IMR-90 (cell line): ENCODE results near the gene CFAP221. TPM values are rescaled to one million over a fixed set of nuclear protein-coding genes. Genes with fewer than 3 reads are reported as not detected.

Experiments used
- ATAC-seq: fragments of 200-7000 bp; cut with Tn5 transposase; 2 replicates; pipeline ENCODE4 v1.9.1; 2020; ENCODE audit warnings: low read depth, mild to moderate bottlenecking, moderate library complexity
- BruUV-seq: library from RNA; stranded (reverse); fragments of 400-500 nt; replicated peaks from 2 replicates; lab custom pipeline; 2021; lab: Mats Ljungman, UMichigan
- CTCF ChIA-PET: fragments of 300-600 bp; formaldehyde crosslinking; extraction: SDS; loops from one replicate; lab custom pipeline; 2021; ENCODE audit warnings: antibody characterized with exemption; lab: Yijun Ruan, JAX
- POLR2A ChIA-PET: fragments of 300-600 bp; sonication (Branson Sonifier 250); formaldehyde crosslinking; loops from one replicate; lab custom pipeline; 2022; ENCODE audit warnings: antibody characterized with exemption; ENCODE audit not compliant: unreplicated experiment; lab: Charles Lee
- DNase-seq: peaks from one replicate; pipeline ENCODE4 v3.0.0; 2013
- H2AFZ ChIP-seq: replicated peaks from 2 replicates; pipeline ENCODE3; 2013; ENCODE audit warnings: low read length, mild to moderate bottlenecking; ENCODE audit not compliant: poor library complexity
- H2AK5ac ChIP-seq: 2 replicates; pipeline ENCODE4 v1.6.1; 2013; ENCODE audit warnings: low read depth, low read length, inconsistent platforms
- H2AK9ac ChIP-seq: replicated peaks from 2 replicates; pipeline ENCODE3; 2013; ENCODE audit warnings: mild to moderate bottlenecking, low read depth, low read length, moderate library complexity; ENCODE audit not compliant: poor library complexity
- H2BK120ac ChIP-seq: 2 replicates; pipeline ENCODE4 v1.6.1; 2013; ENCODE audit warnings: low read depth, low read length, inconsistent platforms
- H2BK15ac ChIP-seq: 3 replicates; pipeline ENCODE4 v1.6.1; 2013; ENCODE audit warnings: low read depth, low read length, inconsistent platforms
- H2BK20ac ChIP-seq: 2 replicates; pipeline ENCODE4 v1.6.1; 2013; ENCODE audit warnings: low read depth, mild to moderate bottlenecking, inconsistent platforms, low read length, moderate library complexity
- H2BK5ac ChIP-seq: 2 replicates; pipeline ENCODE4 v1.6.1; 2013; ENCODE audit warnings: mild to moderate bottlenecking, low read depth, low read length, inconsistent platforms; ENCODE audit not compliant: poor library complexity, severe bottlenecking
- H3K14ac ChIP-seq: replicated peaks from 2 replicates; pipeline ENCODE4 v1.6.1; 2013; ENCODE audit warnings: low read depth, low read length, inconsistent platforms
- H3K18ac ChIP-seq: 2 replicates; pipeline ENCODE4 v1.6.1; 2013; ENCODE audit warnings: low read depth, low read length, control low read depth
- H3K23ac ChIP-seq: 2 replicates; pipeline ENCODE4 v1.6.1; 2013; ENCODE audit warnings: low read depth, low read length, inconsistent platforms
- H3K27ac ChIP-seq: 2 replicates; pipeline ENCODE4 v1.5.1; 2013; ENCODE audit warnings: mild to moderate bottlenecking, control low read depth, low read length; ENCODE audit not compliant: insufficient read depth
- H3K27me3 ChIP-seq: 2 replicates; pipeline ENCODE4 v1.6.1; 2013; ENCODE audit warnings: low read length; ENCODE audit not compliant: control insufficient read depth, insufficient read depth
- H3K36me3 ChIP-seq: 2 replicates; pipeline ENCODE4 v1.6.1; 2013; ENCODE audit warnings: low read length, mixed read lengths; ENCODE audit not compliant: control insufficient read depth, insufficient read depth
- H3K4ac ChIP-seq: 2 replicates; pipeline ENCODE4 v1.6.1; 2013; ENCODE audit warnings: low read depth, low read length, inconsistent platforms
- H3K4me1 ChIP-seq: 2 replicates; pipeline ENCODE4 v1.6.1; 2013; ENCODE audit warnings: low read length, mixed read lengths; ENCODE audit not compliant: control insufficient read depth, insufficient read depth
- H3K4me2 ChIP-seq: 2 replicates; pipeline ENCODE4 v1.6.1; 2013; ENCODE audit warnings: low read depth, mild to moderate bottlenecking, control low read depth, low read length, moderate library complexity
- H3K4me3 ChIP-seq: 2 replicates; pipeline ENCODE4 v1.5.1; 2013; ENCODE audit warnings: low read depth, mild to moderate bottlenecking, control low read depth, low read length, moderate library complexity; ENCODE audit not compliant: insufficient read depth
- H3K56ac ChIP-seq: 2 replicates; pipeline ENCODE4 v1.6.1; 2013; ENCODE audit warnings: low read length, inconsistent platforms; ENCODE audit not compliant: insufficient read depth; ENCODE audit errors: extremely low read depth
- H3K79me1 ChIP-seq, 2 experiments: 2 replicates each; pipeline ENCODE4 v1.6.1; 2013; ENCODE audit warnings: low read length in 2 of 2, inconsistent platforms in 1 of 2, low read depth in 1 of 2
- H3K9ac ChIP-seq: 2 replicates; pipeline ENCODE4 v1.6.1; 2013; ENCODE audit warnings: low read depth, low read length, control low read depth
- H3K9me1 ChIP-seq: 2 replicates; pipeline ENCODE4 v1.6.1; 2013; ENCODE audit warnings: low read length, inconsistent platforms; ENCODE audit not compliant: insufficient read depth
- H3K9me3 ChIP-seq: 2 replicates; pipeline ENCODE4 v1.6.1; 2013; ENCODE audit warnings: low read length; ENCODE audit not compliant: control insufficient read depth, insufficient read depth
- H4K20me1 ChIP-seq: 2 replicates; pipeline ENCODE4 v1.6.1; 2013; ENCODE audit warnings: low read length, inconsistent platforms; ENCODE audit not compliant: insufficient read depth
- H4K5ac ChIP-seq: 2 replicates; pipeline ENCODE4 v1.6.1; 2013; ENCODE audit warnings: mild to moderate bottlenecking, low read depth, low read length, control low read depth
- H4K8ac ChIP-seq, 2 experiments: 2 replicates each; pipeline ENCODE4 v1.6.1; 2013; ENCODE audit warnings: low read depth in 2 of 2, low read length in 2 of 2, control low read depth in 1 of 2, inconsistent platforms in 1 of 2
- H4K91ac ChIP-seq: 2 replicates; pipeline ENCODE4 v1.6.1; 2013; ENCODE audit warnings: low read depth, low read length, inconsistent platforms; ENCODE audit not compliant: insufficient read depth
- BHLHE40 ChIP-seq: fragments of 150-350 bp; IDR thresholded peaks from 2 replicates; pipeline ENCODE4 v1.6.1; 2016; ENCODE audit warnings: mild to moderate bottlenecking, low read depth, low read length
- CEBPB ChIP-seq: IDR thresholded peaks from 2 replicates; pipeline ENCODE4 v1.6.1; 2012; ENCODE audit warnings: low read depth, low read length, improper control_type of control experiment
- CHD1 ChIP-seq: IDR thresholded peaks from 2 replicates; pipeline ENCODE4 v1.6.1; 2012; ENCODE audit warnings: low read depth, low read length, improper control_type of control experiment
- CTCF ChIP-seq: conservative IDR thresholded peaks from 2 replicates; pipeline ENCODE4 v1.5.1; 2012; ENCODE audit warnings: mild to moderate bottlenecking, low read depth, low read length, improper control_type of control experiment
- ELK1 ChIP-seq: fragments of 150-350 bp; IDR thresholded peaks from 2 replicates; pipeline ENCODE4 v1.6.1; 2016; ENCODE audit warnings: low read depth, mild to moderate bottlenecking, low read length, moderate library complexity, borderline replicate concordance
- FOS ChIP-seq: fragments of 150-350 bp; IDR thresholded peaks from 2 replicates; pipeline ENCODE4 v1.6.1; 2016; ENCODE audit warnings: low read depth, low read length
- MAFK ChIP-seq: IDR thresholded peaks from 2 replicates; pipeline ENCODE4 v1.6.1; 2012; ENCODE audit warnings: low read depth, low read length, improper control_type of control experiment
- MAZ ChIP-seq: IDR thresholded peaks from 2 replicates; pipeline ENCODE4 v1.6.1; 2012; ENCODE audit warnings: low read depth, mild to moderate bottlenecking, low read length, improper control_type of control experiment, moderate library complexity, borderline replicate concordance
- MXI1 ChIP-seq: IDR thresholded peaks from 2 replicates; pipeline ENCODE4 v1.6.1; 2012; ENCODE audit warnings: low read depth, mild to moderate bottlenecking, low read length, moderate library complexity, borderline replicate concordance
- NFE2L2 ChIP-seq: fragments of 150-350 bp; IDR thresholded peaks from 2 replicates; pipeline ENCODE4 v1.6.1; 2016; ENCODE audit warnings: low read depth, mild to moderate bottlenecking, low read length
- POLR2A ChIP-seq: IDR thresholded peaks from 2 replicates; pipeline ENCODE4 v1.6.1; 2012; ENCODE audit warnings: mild to moderate bottlenecking, low read depth, low read length
- RAD21 ChIP-seq: IDR thresholded peaks from 2 replicates; pipeline ENCODE4 v1.6.1; 2012; ENCODE audit warnings: low read length, improper control_type of control experiment
- RCOR1 ChIP-seq: IDR thresholded peaks from 2 replicates; pipeline ENCODE4 v1.6.1; 2012; ENCODE audit warnings: mild to moderate bottlenecking, low read length, improper control_type of control experiment; ENCODE audit not compliant: insufficient replicate concordance
- RFX5 ChIP-seq: IDR thresholded peaks from 2 replicates; pipeline ENCODE4 v1.8.0; 2012; ENCODE audit warnings: low read depth, mild to moderate bottlenecking, low read length, moderate library complexity
- SMC3 ChIP-seq: fragments of 150-350 bp; IDR thresholded peaks from 2 replicates; pipeline ENCODE4 v1.6.1; 2016; ENCODE audit warnings: low read depth, mild to moderate bottlenecking, antibody characterized with exemption, low read length, moderate library complexity
- USF2 ChIP-seq: fragments of 150-350 bp; IDR thresholded peaks from 2 replicates; pipeline ENCODE4 v1.6.1; 2017; ENCODE audit warnings: mild to moderate bottlenecking, antibody characterized with exemption, low read length, low read depth
- dilution Hi-C: fragments of 300-500 bp; cut with HindIII; formaldehyde crosslinking; loops from one replicate; pipeline ENCODE4 v1.14.3; 2018; ENCODE audit warnings: low sequenced_read_pairs; ENCODE audit not compliant: unreplicated experiment
- in situ Hi-C: fragments of 300-500 bp; cut with MboI; formaldehyde crosslinking; loops from 3 replicates; pipeline ENCODE4 v1.14.3; 2019; ENCODE audit warnings: low sequenced_read_pairs, inconsistent platforms, mixed read lengths
- intact Hi-C: fragments of 100-400 bp; cut with micrococcal nuclease; formaldehyde crosslinking; loops from 2 replicates; pipeline ENCODE4 v1.10.0; 2022
- polyA plus RNA-seq, 3 experiments: library from polyadenylated mRNA; depleted of rRNA; stranded (reverse); fragments of >200 nt; gene quantifications; 2 replicates each; pipeline ENCODE4 v1.2.3, GENCODE V29; 2012; ENCODE audit warnings: low replicate concordance in 1 of 3
- total RNA-seq: library from RNA; depleted of rRNA; stranded (reverse); fragments of >200 nt; gene quantifications from 2 replicates; pipeline ENCODE4 v1.2.3, GENCODE V29; 2012

The CFAP221 gene
- total and polyA plus RNA-seq, 2 of the 4 experiments (the other 2 are of a cell fraction): not detected

DNA sequence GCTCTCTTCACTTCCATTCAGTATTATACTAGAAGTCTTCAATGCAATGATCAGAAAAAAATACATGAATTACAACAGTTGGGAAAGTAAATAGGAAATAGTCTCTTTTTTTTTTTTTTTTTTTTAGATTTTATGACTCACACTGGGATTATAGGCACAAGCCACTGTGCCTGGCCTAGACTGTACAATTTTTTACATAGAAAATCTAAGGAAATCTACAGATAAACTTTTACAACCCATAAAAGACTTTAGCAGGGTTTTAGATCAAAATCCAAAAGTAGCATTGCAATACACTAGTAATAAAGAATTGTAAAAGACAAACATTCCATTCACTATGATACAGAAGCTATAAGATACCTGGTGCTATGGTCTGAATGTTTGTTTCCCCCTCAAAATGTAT lies 39.0 kb downstream of the CFAP221 start:
- H3K4me2 ChIP-seq: no peak overlapping the region
- H4K8ac ChIP-seq: no peak overlapping the region
- H3K14ac ChIP-seq: no peak overlapping the region
- no peak overlapping the region for H3K9ac ChIP-seq
- H4K5ac ChIP-seq: no peak overlapping the region
- no peak overlapping the region for H3K27ac ChIP-seq
- H3K27me3 ChIP-seq: no peaks in the 10 kb centered on the region; the same call in 1 of the 2 replicates
- H2BK15ac ChIP-seq: no peak overlapping the region
- no peak overlapping the region for H3K4ac ChIP-seq
- BruUV-seq: no TSS peak
- no peaks in the 10 kb centered on the region for H3K79me1 ChIP-seq
- no peak overlapping the region for H2BK120ac ChIP-seq
- in situ Hi-C loops (no loop called here), dilution Hi-C loops (no loop called here), intact Hi-C loops (no loop called here)
- ChIA-PET CTCF (interaction anchor here (0.8 kb wide), 1 partner anchor 15 kb away, joined by 4 read pairs; no protein-coding TSS in a partner anchor), POLR2A (interaction anchor here (0.6 kb wide), 1 partner anchor 550 kb away, joined by 3 read pairs; no protein-coding TSS in a partner anchor)
- no peaks in the 10 kb centered on the region for H4K20me1 ChIP-seq
- no peaks in the 10 kb centered on the region for H3K9me1 ChIP-seq
- H3K9me3 ChIP-seq: no peaks in the 10 kb centered on the region
- no peak overlapping the region for H2BK5ac ChIP-seq
- H3K18ac ChIP-seq: no peak overlapping the region
- no peaks in the 10 kb centered on the region for H3K36me3 ChIP-seq
- TF ChIP-seq BHLHE40 (no peak), SMC3 (no peak), USF2 (no peak), ELK1 (no peak), RFX5 (no peak), POLR2A (no peak), NFE2L2 (no peak), MAZ (no peak), FOS (no peak), RAD21 (no peak), MXI1 (no peak), CEBPB (no peak), MAFK (no peak), CTCF (no peak), RCOR1 (no peak), CHD1 (no peak)
- no peak overlapping the region for H4K91ac ChIP-seq
- ATAC-seq (no peak), DNase-seq (no peak)
- H3K4me1 ChIP-seq: no peaks in the 10 kb centered on the region
- H2AK5ac ChIP-seq: no peak overlapping the region
- no peak overlapping the region for H3K23ac ChIP-seq
- H2BK20ac ChIP-seq: no peak overlapping the region
- no peak overlapping the region for H2AK9ac ChIP-seq
- no peak overlapping the region for H3K56ac ChIP-seq
- no peak overlapping the region for H3K4me3 ChIP-seq
- no peak overlapping the region for H2AFZ ChIP-seq
